H9 (cell line): Measurements from ENCODE around the gene EML5. TPM values are rescaled to one million over a fixed set of nuclear protein-coding genes. Genes with fewer than 3 reads are reported as not detected.

ENCODE experiments used
- DNase-seq: peaks from one replicate; pipeline ENCODE4 v3.0.0-alpha.2; 2017
- H2AFZ ChIP-seq: one replicate; pipeline ENCODE4 v1.6.1; 2013; ENCODE audit warnings: mild to moderate bottlenecking, low read length, control low read depth, moderate library complexity
- H2AK5ac ChIP-seq: 2 replicates; pipeline ENCODE4 v1.6.1; 2013; ENCODE audit warnings: low read length, control low read depth, mixed read lengths; ENCODE audit not compliant: insufficient read length
- H2BK120ac ChIP-seq: one replicate; pipeline ENCODE4 v1.6.1; 2013; ENCODE audit warnings: low read depth, mild to moderate bottlenecking, low read length, control low read depth, inconsistent platforms; ENCODE audit not compliant: poor library complexity, severe bottlenecking
- H2BK12ac ChIP-seq: 2 replicates; pipeline ENCODE4 v1.6.1; 2013; ENCODE audit warnings: low read length, control low read depth, mixed read lengths, low read depth; ENCODE audit not compliant: insufficient read length
- H2BK15ac ChIP-seq: 2 replicates; pipeline ENCODE4 v1.6.1; 2013; ENCODE audit warnings: low read depth, low read length, control low read depth
- H2BK20ac ChIP-seq: one replicate; pipeline ENCODE4 v1.6.1; 2013; ENCODE audit warnings: low read depth, mild to moderate bottlenecking, low read length, control low read depth, inconsistent platforms; ENCODE audit not compliant: poor library complexity, severe bottlenecking
- H2BK5ac ChIP-seq: 2 replicates; pipeline ENCODE4 v1.6.1; 2013; ENCODE audit warnings: low read length, control low read depth, mixed read lengths; ENCODE audit not compliant: insufficient read length
- H3K14ac ChIP-seq: 2 replicates; pipeline ENCODE4 v1.6.1; 2013; ENCODE audit warnings: low read length, control low read depth; ENCODE audit not compliant: insufficient read depth
- H3K18ac ChIP-seq: 2 replicates; pipeline ENCODE4 v1.6.1; 2013; ENCODE audit warnings: low read depth, mild to moderate bottlenecking, mixed read lengths, low read length, control low read depth; ENCODE audit not compliant: insufficient read length
- H3K23ac ChIP-seq: 2 replicates; pipeline ENCODE4 v1.6.1; 2013; ENCODE audit warnings: low read length, control low read depth, mixed read lengths, low read depth; ENCODE audit not compliant: insufficient read length
- H3K23me2 ChIP-seq: 2 replicates; pipeline ENCODE4 v1.6.1; 2013; ENCODE audit warnings: low read depth, mild to moderate bottlenecking, mixed read lengths, low read length, control low read depth; ENCODE audit not compliant: insufficient read length, poor library complexity, severe bottlenecking
- H3K27ac ChIP-seq: 2 replicates; pipeline ENCODE4 v1.5.1; 2013; ENCODE audit warnings: low read length, control low read depth, mixed read lengths, low read depth; ENCODE audit not compliant: insufficient read length
- H3K27me3 ChIP-seq: 2 replicates; pipeline ENCODE4 v1.6.1; 2013; ENCODE audit warnings: low read length, control low read depth, inconsistent platforms; ENCODE audit not compliant: insufficient read depth
- H3K4ac ChIP-seq: 2 replicates; pipeline ENCODE4 v1.6.1; 2013; ENCODE audit warnings: low read depth, mild to moderate bottlenecking, control low read depth, inconsistent platforms, low read length, moderate library complexity
- H3K4me1 ChIP-seq: 2 replicates; pipeline ENCODE4 v1.6.1; 2013; ENCODE audit warnings: low read length, control low read depth, inconsistent platforms; ENCODE audit not compliant: insufficient read depth
- H3K4me2 ChIP-seq: 2 replicates; pipeline ENCODE4 v1.6.1; 2013; ENCODE audit warnings: low read length, control low read depth, mixed read lengths; ENCODE audit not compliant: insufficient read length, insufficient read depth
- H3K56ac ChIP-seq: 2 replicates; pipeline ENCODE4 v1.6.1; 2013; ENCODE audit warnings: low read depth, mild to moderate bottlenecking, mixed read lengths, low read length, control low read depth; ENCODE audit not compliant: insufficient read length
- H3K79me1 ChIP-seq: 2 replicates; pipeline ENCODE4 v1.6.1; 2013; ENCODE audit warnings: low read depth, mild to moderate bottlenecking, moderate library complexity, low read length, control low read depth, inconsistent platforms; ENCODE audit not compliant: insufficient read depth, poor library complexity, severe bottlenecking
- H3K79me2 ChIP-seq: 2 replicates; pipeline ENCODE4 v1.6.1; 2013; ENCODE audit warnings: low read length, control low read depth, inconsistent platforms; ENCODE audit not compliant: insufficient read depth
- H3K9ac ChIP-seq: 2 replicates; pipeline ENCODE4 v1.6.1; 2013; ENCODE audit warnings: low read length, control low read depth, mixed read lengths; ENCODE audit not compliant: insufficient read length; ENCODE audit errors: extremely low read depth
- H3K9me3 ChIP-seq: one replicate; pipeline ENCODE4 v1.6.1; 2013; ENCODE audit warnings: low read depth, low read length, inconsistent platforms; ENCODE audit not compliant: control insufficient read depth
- H3T11ph ChIP-seq: one replicate; pipeline ENCODE4 v1.6.1; 2013; ENCODE audit warnings: mild to moderate bottlenecking, low read length, control low read depth, inconsistent platforms
- H4K20me1 ChIP-seq: one replicate; pipeline ENCODE4 v1.6.1; 2013; ENCODE audit not compliant: control insufficient read depth, insufficient read length, insufficient read depth
- H4K5ac ChIP-seq: 2 replicates; pipeline ENCODE4 v1.6.1; 2013; ENCODE audit warnings: low read depth, mild to moderate bottlenecking, mixed read lengths, low read length, control low read depth; ENCODE audit not compliant: insufficient read length
- H4K8ac ChIP-seq: replicated peaks from 2 replicates; pipeline ENCODE4 v1.6.1; 2013; ENCODE audit warnings: low read length, control low read depth, mixed read lengths, low read depth; ENCODE audit not compliant: insufficient read length
- H4K91ac ChIP-seq: 2 replicates; pipeline ENCODE4 v1.6.1; 2013; ENCODE audit warnings: low read depth, mild to moderate bottlenecking, moderate library complexity, mixed read lengths, low read length, control low read depth; ENCODE audit not compliant: insufficient read length
- H3K27ac Mint-ChIP-seq, 3 experiments: 2 replicates in 2 of 3; 3 replicates in 1 of 3; pipeline ENCODE4 v1.8.0; 2020 to 2021; ENCODE audit warnings: mixed read lengths in 3 of 3, mild to moderate bottlenecking in 1 of 3, moderate library complexity in 1 of 3
- H3K27me3 Mint-ChIP-seq: 2 replicates; pipeline ENCODE4 v1.8.0; 2021; ENCODE audit warnings: low read depth, mild to moderate bottlenecking, moderate library complexity, mixed read lengths
- H3K36me3 Mint-ChIP-seq, 3 experiments: 2 replicates in 2 of 3; 3 replicates in 1 of 3; pipeline ENCODE4 v1.8.0; 2020 to 2021; ENCODE audit warnings: low read depth in 3 of 3, mixed read lengths in 3 of 3; ENCODE audit not compliant: insufficient read depth in 1 of 3
- H3K4me1 Mint-ChIP-seq, 2 experiments: 2 replicates each; pipeline ENCODE4 v1.8.0; 2020; ENCODE audit warnings: mixed read lengths in 2 of 2
- H3K4me3 Mint-ChIP-seq, 2 experiments: 2 replicates in 1 of 2; 3 replicates in 1 of 2; pipeline ENCODE4 v1.8.0; 2020 to 2021; ENCODE audit warnings: mild to moderate bottlenecking in 2 of 2, mixed read lengths in 2 of 2, moderate library complexity in 1 of 2
- H3K9me3 Mint-ChIP-seq, 2 experiments: 2 replicates in 1 of 2; 3 replicates in 1 of 2; pipeline ENCODE4 v1.8.0; 2020; ENCODE audit warnings: mild to moderate bottlenecking in 2 of 2, mixed read lengths in 2 of 2, moderate library complexity in 1 of 2
- total RNA-seq: library from RNA; stranded (reverse); gene quantifications from 2 replicates; pipeline ENCODE4 v1.2.1, GENCODE V29; 2021
- TF ChIP-seq, protein P1 (sequence below): fragments of 200-600 bp; sonication (generic); conservative IDR thresholded peaks from 3 replicates; pipeline ENCODE4 v1.8.0; 2021; ENCODE audit warnings: antibody characterized with exemption, mild to moderate bottlenecking

Gene EML5
- total RNA-seq, 1 experiment from 2014 or later, result 0.81 TPM

DNA sequence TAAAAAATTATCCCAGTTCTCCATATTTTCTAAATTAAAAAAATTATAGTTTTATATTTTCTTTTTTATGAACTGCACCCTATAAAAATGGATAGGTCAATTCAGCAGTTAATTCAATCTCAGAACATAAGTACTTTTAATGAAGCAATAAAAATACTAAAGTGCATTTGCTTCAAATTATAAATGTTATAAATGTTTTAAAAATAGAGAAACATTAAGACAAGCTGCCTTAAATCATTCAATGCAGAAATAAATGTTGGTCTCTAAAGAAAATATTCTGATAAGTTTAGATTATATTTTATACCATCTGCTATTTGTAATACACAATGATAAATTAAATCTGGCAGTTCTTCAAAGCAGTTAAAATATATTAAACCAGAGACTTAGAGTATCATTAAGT, 164.3 kb downstream of the EML5 start:
- Mint-ChIP-seq H3K27me3 (no peaks in the 10 kb centered on the region), H3K27ac (no peak overlapping the region), H3K4me3 (no peak overlapping the region), H3K4me1 (no peaks in the 10 kb centered on the region), H3K9me3 (no peaks in the 10 kb centered on the region), H3K36me3 (no peaks in the 10 kb centered on the region)
- H3K23me2 ChIP-seq, result no peaks in the 10 kb centered on the region
- H3K18ac ChIP-seq, result no peak overlapping the region
- no peak overlapping the region for H3K4me2 ChIP-seq
- no peaks in the 10 kb centered on the region for H3K4me1 ChIP-seq
- no peak overlapping the region for H3K14ac ChIP-seq
- H2BK15ac ChIP-seq, result no peak overlapping the region
- H3K4ac ChIP-seq, result no peak overlapping the region
- no peak overlapping the region for H3K23ac ChIP-seq
- H4K20me1 ChIP-seq, result no peaks in the 10 kb centered on the region
- H3K27ac ChIP-seq, result no peak overlapping the region
- H2BK120ac ChIP-seq, result no peak overlapping the region
- no peak overlapping the region for H2BK12ac ChIP-seq
- no peaks in the 10 kb centered on the region for H3K79me1 ChIP-seq
- H3K9me3 ChIP-seq, result no peaks in the 10 kb centered on the region
- H4K91ac ChIP-seq, result no peak overlapping the region
- no peak for DNase-seq
- H3K9ac ChIP-seq, result no peak overlapping the region
- TF ChIP-seq, protein P1, sequence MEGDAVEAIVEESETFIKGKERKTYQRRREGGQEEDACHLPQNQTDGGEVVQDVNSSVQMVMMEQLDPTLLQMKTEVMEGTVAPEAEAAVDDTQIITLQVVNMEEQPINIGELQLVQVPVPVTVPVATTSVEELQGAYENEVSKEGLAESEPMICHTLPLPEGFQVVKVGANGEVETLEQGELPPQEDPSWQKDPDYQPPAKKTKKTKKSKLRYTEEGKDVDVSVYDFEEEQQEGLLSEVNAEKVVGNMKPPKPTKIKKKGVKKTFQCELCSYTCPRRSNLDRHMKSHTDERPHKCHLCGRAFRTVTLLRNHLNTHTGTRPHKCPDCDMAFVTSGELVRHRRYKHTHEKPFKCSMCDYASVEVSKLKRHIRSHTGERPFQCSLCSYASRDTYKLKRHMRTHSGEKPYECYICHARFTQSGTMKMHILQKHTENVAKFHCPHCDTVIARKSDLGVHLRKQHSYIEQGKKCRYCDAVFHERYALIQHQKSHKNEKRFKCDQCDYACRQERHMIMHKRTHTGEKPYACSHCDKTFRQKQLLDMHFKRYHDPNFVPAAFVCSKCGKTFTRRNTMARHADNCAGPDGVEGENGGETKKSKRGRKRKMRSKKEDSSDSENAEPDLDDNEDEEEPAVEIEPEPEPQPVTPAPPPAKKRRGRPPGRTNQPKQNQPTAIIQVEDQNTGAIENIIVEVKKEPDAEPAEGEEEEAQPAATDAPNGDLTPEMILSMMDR, result no peak
- no peak overlapping the region for H2AK5ac ChIP-seq
- H4K5ac ChIP-seq, result no peak overlapping the region
- no peak overlapping the region for H2BK5ac ChIP-seq
- no peak overlapping the region for H3T11ph ChIP-seq
- no peaks in the 10 kb centered on the region for H3K79me2 ChIP-seq
- H2BK20ac ChIP-seq, result no peak overlapping the region
- H4K8ac ChIP-seq, result no peak overlapping the region
- no peaks in the 10 kb centered on the region for H3K27me3 ChIP-seq
- H2AFZ ChIP-seq, result no peak overlapping the region
- no peak overlapping the region for H3K56ac ChIP-seq
